MM.1S (cell line): ENCODE results near the gene SHC2.

ENCODE experiments used
- DNase-seq: peaks from one replicate; pipeline ENCODE4 v3.0.0-alpha.2; 2015
- H2AFZ ChIP-seq: fragments of 300-600 bp; sonication (generic); 2 replicates; pipeline ENCODE4 v1.6.0; 2016; ENCODE audit warnings: antibody characterized with exemption, low read length
- H3F3A ChIP-seq: fragments of 300-600 bp; sonication (generic); 2 replicates; pipeline ENCODE4 v1.6.1; 2016; ENCODE audit warnings: mild to moderate bottlenecking, antibody characterized with exemption, low read length, moderate library complexity, mixed read lengths; ENCODE audit not compliant: insufficient read depth
- H3K27ac ChIP-seq: fragments of 300-600 bp; sonication (generic); 2 replicates; pipeline ENCODE4 v1.5.1; 2016; ENCODE audit warnings: mild to moderate bottlenecking, low read length
- H3K27me3 ChIP-seq: fragments of 300-600 bp; sonication (generic); replicated peaks from 2 replicates; pipeline ENCODE4 v1.6.0; 2016; ENCODE audit warnings: low read length; ENCODE audit not compliant: insufficient read depth
- H3K36me3 ChIP-seq: fragments of 300-600 bp; sonication (generic); replicated peaks from 2 replicates; pipeline ENCODE4 v1.6.1; 2016; ENCODE audit warnings: mild to moderate bottlenecking, low read length, mixed read lengths; ENCODE audit not compliant: insufficient read depth
- H3K4me1 ChIP-seq: fragments of 300-600 bp; sonication (generic); 2 replicates; pipeline ENCODE4 v1.6.1; 2016; ENCODE audit warnings: low read length, mixed read lengths
- H3K4me2 ChIP-seq: fragments of 300-600 bp; sonication (generic); 2 replicates; pipeline ENCODE4 v1.6.0; 2016; ENCODE audit warnings: low read depth, low read length
- H3K4me3 ChIP-seq: fragments of 300-600 bp; sonication (generic); 2 replicates; pipeline ENCODE4 v1.5.1; 2016; ENCODE audit warnings: low read length, mixed read lengths
- H3K79me2 ChIP-seq: fragments of 300-600 bp; sonication (generic); 2 replicates; pipeline ENCODE4 v1.6.1; 2016; ENCODE audit warnings: mixed run types, low read length, mixed read lengths
- H3K9ac ChIP-seq: fragments of 300-600 bp; sonication (generic); 2 replicates; pipeline ENCODE4 v1.6.1; 2016; ENCODE audit warnings: low read length, mixed read lengths
- H3K9me2 ChIP-seq: fragments of 300-600 bp; sonication (generic); replicated peaks from 2 replicates; pipeline ENCODE4 v1.6.1; 2016; ENCODE audit warnings: mild to moderate bottlenecking, low read length, mixed read lengths; ENCODE audit not compliant: insufficient read depth
- H3K9me3 ChIP-seq: fragments of 300-600 bp; sonication (generic); replicated peaks from 2 replicates; pipeline ENCODE4 v1.6.1; 2016; ENCODE audit warnings: mild to moderate bottlenecking, low read length, mixed read lengths; ENCODE audit not compliant: insufficient read depth
- H4K20me1 ChIP-seq: fragments of 300-600 bp; sonication (generic); 2 replicates; pipeline ENCODE4 v1.6.1; 2016; ENCODE audit warnings: mild to moderate bottlenecking, low read length, moderate library complexity, mixed read lengths; ENCODE audit not compliant: insufficient read depth
- CTCF ChIP-seq: fragments of 300-600 bp; sonication (generic); IDR thresholded peaks from 2 replicates; pipeline ENCODE4 v1.5.1; 2016; ENCODE audit warnings: antibody characterized with exemption, low read length, mixed read lengths
- EZH2 ChIP-seq: fragments of 300-600 bp; sonication (generic); optimal IDR thresholded peaks from 2 replicates; pipeline ENCODE3; 2017; ENCODE audit warnings: low read depth, mild to moderate bottlenecking, antibody characterized with exemption, low read length, mixed read lengths
- EZH2phosphoT487 ChIP-seq: fragments of 300-600 bp; sonication (generic); IDR thresholded peaks from 2 replicates; pipeline ENCODE4 v1.6.1; 2018; ENCODE audit warnings: antibody characterized with exemption, low read length

SHC2 gene

DNA sequence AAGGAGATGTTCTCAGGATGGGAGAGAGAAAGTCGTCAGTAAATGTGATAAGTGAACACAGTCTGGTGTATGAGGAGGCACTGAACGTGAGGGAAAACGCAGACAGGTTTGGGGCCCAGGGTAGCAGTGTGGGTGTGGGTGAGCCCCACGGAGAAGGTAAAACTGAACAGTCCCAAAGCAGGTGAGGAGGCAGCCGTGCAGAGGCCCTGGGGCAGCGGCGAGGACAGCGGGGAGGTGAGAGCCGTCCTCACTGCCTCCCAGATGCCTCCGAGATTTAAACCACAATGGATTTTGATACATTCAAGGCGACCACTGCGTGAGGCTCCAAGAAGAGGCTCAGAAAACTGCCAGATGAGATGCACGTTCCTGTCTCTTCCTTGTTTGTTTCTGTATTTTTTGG lies 14.5 kb upstream of the SHC2 start:
- Histone ChIP-seq H3K36me3 (no peaks in the 10 kb centered on the region), H3K4me3 (no peak overlapping the region), H3K79me2 (no peaks in the 10 kb centered on the region), H3K9me3 (no peaks in the 10 kb centered on the region), H3F3A (no peaks in the 10 kb centered on the region), H3K9ac (no peak overlapping the region), H3K27ac (no peak overlapping the region), H4K20me1 (no peaks in the 10 kb centered on the region), H3K4me1 (no peaks in the 10 kb centered on the region), H3K9me2 (no peaks in the 10 kb centered on the region), H3K27me3 (peaks cover 67% of the 10 kb centered on the region), H2AFZ (no peak overlapping the region), H3K4me2 (no peak overlapping the region)
- no peak for DNase-seq
- TF ChIP-seq EZH2: no peak
- TF ChIP-seq EZH2phosphoT487: no peak
- TF ChIP-seq CTCF: no peak

GRCh38 chr19:474126-475078 lies 13.6 kb upstream of the SHC2 start:
- H3K27me3 ChIP-seq: peaks cover 72% of the 10 kb centered on the region
- no peak overlapping the region for H3K4me3 ChIP-seq
- no peak overlapping the region for H2AFZ ChIP-seq
- H3K4me2 ChIP-seq: no peak overlapping the region
- H3K4me1 ChIP-seq: no peaks in the 10 kb centered on the region
- H3K9ac ChIP-seq: no peak overlapping the region
- H3K36me3 ChIP-seq: no peaks in the 10 kb centered on the region
- no peaks in the 10 kb centered on the region for H3K79me2 ChIP-seq
- no peaks in the 10 kb centered on the region for H3F3A ChIP-seq
- H3K27ac ChIP-seq: no peak overlapping the region
- H4K20me1 ChIP-seq: no peaks in the 10 kb centered on the region
- no peaks in the 10 kb centered on the region for H3K9me3 ChIP-seq
- no peaks in the 10 kb centered on the region for H3K9me2 ChIP-seq
- TF ChIP-seq EZH2phosphoT487: no peak
- TF ChIP-seq CTCF: no peak
- TF ChIP-seq EZH2: no peak
- no peak for DNase-seq

- H3K9me2 ChIP-seq: no peaks in the 10 kb centered on the region
- no peak overlapping the region for H3K9ac ChIP-seq
- H3K36me3 ChIP-seq: no peaks in the 10 kb centered on the region
- DNase-seq: no peak
- H3K27me3 ChIP-seq: peaks cover 68% of the 10 kb centered on the region
- no peak overlapping the region for H3K27ac ChIP-seq
- H4K20me1 ChIP-seq: no peaks in the 10 kb centered on the region
- H3K79me2 ChIP-seq: no peaks in the 10 kb centered on the region
- no peak overlapping the region for H2AFZ ChIP-seq
- no peaks in the 10 kb centered on the region for H3K9me3 ChIP-seq
- no peak for TF ChIP-seq CTCF
- no peak for TF ChIP-seq EZH2
- TF ChIP-seq EZH2phosphoT487: no peak
- no peak overlapping the region for H3K4me2 ChIP-seq
- no peaks in the 10 kb centered on the region for H3F3A ChIP-seq
- H3K4me1 ChIP-seq: no peaks in the 10 kb centered on the region
- H3K4me3 ChIP-seq: no peak overlapping the region
Measured at GRCh38 chr19:472005-472858, 11.4 kb upstream of the SHC2 start.
